Fibroblast of mammary gland (primary cell): Measurements from ENCODE around the gene KCNQ1OT1.
A peak's percentile ranks its signal among the peaks of the same experiment; 100 is the strongest.

ENCODE experiments used
- DNase-seq: peaks from one replicate; pipeline ENCODE4 v3.0.0-alpha.2; 2010; ENCODE audit warnings: low read depth
- H3K4me3 ChIP-seq: 2 replicates; pipeline ENCODE4 v1.5.1; 2011; ENCODE audit warnings: low read depth, mild to moderate bottlenecking, low read length, moderate library complexity; ENCODE audit not compliant: control insufficient read depth
- TF ChIP-seq, protein P1 (sequence below): conservative IDR thresholded peaks from 2 replicates; pipeline ENCODE4 v1.5.1; 2011; ENCODE audit warnings: low read depth, low read length, inconsistent platforms; ENCODE audit not compliant: control insufficient read depth, insufficient read depth

Gene KCNQ1OT1

DNA sequence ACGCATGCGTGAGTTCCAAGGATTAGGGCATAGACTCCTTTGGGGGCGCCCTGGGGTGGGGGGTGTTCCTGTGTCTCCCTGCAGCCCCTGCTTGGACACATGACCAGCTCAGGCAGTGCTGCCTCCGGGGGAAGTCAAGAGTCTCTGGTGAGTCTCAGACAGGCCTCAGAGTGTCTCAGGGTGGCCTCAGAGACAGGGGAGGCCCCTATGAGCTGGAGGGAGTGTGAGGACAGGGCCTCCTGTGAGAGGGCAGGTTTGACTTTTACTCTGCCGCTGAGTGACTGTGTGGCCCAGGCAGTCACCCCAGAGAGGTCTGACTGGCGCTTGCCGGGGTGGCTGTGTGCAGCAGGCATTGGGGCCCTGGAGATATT, 41.2 kb upstream of the KCNQ1OT1 start:
- DNase-seq, result no peak
- TF ChIP-seq, protein P1, sequence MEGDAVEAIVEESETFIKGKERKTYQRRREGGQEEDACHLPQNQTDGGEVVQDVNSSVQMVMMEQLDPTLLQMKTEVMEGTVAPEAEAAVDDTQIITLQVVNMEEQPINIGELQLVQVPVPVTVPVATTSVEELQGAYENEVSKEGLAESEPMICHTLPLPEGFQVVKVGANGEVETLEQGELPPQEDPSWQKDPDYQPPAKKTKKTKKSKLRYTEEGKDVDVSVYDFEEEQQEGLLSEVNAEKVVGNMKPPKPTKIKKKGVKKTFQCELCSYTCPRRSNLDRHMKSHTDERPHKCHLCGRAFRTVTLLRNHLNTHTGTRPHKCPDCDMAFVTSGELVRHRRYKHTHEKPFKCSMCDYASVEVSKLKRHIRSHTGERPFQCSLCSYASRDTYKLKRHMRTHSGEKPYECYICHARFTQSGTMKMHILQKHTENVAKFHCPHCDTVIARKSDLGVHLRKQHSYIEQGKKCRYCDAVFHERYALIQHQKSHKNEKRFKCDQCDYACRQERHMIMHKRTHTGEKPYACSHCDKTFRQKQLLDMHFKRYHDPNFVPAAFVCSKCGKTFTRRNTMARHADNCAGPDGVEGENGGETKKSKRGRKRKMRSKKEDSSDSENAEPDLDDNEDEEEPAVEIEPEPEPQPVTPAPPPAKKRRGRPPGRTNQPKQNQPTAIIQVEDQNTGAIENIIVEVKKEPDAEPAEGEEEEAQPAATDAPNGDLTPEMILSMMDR, result no peak
- no peak overlapping the region for H3K4me3 ChIP-seq

DNA sequence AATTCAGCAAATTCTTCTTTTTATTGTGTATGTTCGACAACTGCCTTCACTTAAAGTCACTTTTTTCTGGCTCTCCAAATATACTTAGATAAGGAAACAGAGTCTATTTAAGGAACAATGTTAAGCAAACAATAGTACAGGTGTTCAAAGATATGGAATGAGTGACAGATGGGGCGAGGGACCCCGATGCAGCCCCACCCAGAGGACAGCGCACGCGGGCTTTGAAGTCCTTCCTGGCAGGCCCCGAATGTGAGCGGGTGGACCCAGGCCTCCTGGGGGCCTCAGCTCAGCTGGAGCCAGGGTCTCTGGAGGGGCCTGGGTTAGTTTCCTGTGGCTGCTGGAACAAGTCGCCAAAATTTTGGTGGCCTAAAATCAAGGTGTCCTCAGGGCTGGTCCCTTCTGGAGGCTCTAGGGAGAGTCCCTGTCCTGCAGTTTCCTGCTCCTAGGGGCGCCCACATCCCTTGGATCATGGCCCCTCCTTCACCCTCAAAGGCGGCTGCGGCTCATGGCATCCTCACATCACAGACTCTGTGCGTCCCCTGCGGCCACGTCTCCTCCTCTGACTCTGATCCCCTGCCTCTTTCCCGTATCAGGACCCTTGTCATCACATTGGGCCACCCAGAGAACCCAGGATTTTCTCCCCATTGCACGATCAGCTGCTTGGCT, 40.6 kb upstream of the KCNQ1OT1 start:
- H3K4me3 ChIP-seq, result no peak overlapping the region
- DNase-seq, result no peak
- TF ChIP-seq, protein P1, result no peak

DNA sequence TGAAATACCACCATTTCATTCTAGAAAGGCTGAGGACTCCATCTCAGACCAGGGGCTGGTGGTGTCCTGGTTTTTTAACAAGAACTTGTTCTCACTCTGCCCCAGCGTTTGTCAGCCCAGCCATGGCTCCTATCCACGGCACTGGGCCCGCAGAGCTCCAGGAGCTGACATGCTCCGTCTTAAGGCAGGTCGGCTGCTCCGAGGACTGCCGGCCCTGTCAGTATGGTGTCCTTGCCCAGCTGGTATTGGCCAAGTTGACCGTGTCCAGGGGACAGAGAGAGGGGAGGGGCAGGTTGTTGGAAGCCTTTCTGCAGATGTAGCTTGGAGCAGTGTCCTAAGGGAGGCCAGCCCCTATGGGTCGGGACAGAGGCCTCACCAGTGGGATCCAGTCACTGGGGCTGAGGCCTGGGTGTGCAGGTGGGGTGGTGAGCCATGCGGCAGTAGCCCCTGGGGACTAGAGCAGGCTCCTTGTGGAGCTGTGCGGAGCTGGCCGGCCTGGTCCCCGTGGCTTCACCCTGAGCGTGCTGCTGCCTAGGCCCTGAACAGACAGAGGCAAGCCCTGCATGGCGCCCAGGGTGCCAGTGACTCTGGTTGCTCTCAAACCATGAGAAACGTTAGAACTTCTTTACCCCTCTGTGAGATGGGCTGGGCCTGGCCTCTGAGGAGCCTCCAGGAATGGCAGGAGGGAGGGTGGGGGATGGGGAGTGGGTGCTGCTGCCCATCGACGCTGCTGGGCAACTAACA, 39.9 kb upstream of the KCNQ1OT1 start:
- TF ChIP-seq, protein P1, result no peak
- no peak for DNase-seq

DNA sequence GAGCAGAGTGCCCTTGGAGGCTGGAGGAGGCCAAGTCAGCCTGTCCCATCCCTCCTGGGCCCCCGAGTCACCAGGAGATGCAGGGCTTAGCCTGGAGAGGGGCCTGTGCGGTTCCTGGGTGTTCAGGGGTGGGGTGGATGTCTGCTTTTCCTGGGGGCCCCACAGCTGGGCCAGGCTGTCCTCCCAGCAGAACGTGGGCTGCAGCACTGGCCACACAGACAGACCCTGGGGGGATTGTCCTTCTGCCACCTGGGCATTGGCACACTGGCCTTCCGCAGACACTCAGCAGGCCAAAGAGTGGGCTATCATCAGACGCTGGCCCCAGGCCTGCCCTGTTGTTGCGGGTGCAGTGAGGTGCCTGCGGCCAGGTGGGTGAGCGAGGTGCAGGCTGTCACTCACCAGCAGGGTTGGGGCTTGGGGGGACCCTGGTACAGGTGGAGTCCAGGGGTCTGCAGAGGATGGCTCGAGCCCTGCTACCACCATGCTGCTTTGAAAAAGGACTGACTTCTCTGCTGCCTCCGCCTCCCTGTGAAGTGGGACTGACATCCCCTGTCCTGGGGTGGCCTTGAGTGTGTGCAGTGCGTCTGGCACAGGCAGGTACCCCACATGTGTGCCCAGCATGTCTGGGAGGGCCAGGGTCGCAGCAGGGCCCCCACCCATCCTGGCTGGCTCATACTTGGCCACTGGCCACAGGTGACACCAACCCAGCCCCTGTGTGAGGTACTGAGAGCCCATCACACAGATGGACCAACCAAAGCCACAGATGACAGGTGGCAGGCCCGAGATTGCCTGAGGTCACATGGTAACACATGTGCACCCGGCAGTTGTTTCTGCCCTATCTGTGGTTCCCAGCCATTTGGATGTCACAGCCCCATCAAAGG, 39.0 kb upstream of the KCNQ1OT1 start:
- DNase-seq, result no peak
- H3K4me3 ChIP-seq, result no peak overlapping the region
- TF ChIP-seq, protein P1, result no peak

More for the DNA sequence above, 39.9 kb upstream of the KCNQ1OT1 start:
- H3K4me3 ChIP-seq, result no peak overlapping the region

DNA sequence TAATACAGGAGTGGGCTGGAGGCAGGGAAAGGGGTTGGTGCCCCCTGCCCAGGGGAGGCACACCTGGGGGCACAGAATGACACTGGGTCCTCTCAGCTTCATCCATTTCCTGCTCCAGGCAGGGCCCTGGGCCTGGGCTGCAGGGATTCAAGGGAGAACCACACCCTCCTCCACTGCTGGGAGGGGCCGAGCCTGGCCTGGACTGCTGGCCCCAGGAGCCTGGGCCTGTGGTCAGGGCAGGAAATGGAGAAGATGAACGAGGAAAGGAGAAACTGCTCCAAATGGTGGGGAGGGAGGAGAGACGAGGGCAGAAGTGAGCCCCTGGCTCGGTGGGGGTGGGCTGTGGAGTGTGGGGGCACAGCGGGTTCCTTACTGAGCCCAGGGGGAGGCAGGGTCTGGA, 38.1 kb upstream of the KCNQ1OT1 start:
- peak; percentile 23 for DNase-seq
- no peak overlapping the region for H3K4me3 ChIP-seq
- TF ChIP-seq, protein P1, result no peak

DNA sequence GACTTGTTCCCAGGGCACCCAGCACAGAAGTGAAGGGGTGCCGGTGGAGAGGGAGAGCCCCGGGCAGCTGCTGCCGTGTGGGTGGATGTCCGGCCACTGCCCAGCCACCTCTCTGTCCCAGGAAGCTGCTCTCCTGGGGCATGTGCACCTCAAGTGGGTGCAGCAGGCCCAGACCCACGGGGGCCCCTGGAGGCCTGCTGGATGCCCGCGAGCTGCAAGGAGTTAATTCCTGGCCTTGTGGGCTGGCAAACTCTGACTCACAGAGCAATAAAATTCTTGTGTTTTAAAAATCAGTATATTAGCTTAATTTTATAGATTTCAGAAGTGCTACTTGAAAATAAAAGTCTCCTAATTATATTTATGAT, 37.4 kb upstream of the KCNQ1OT1 start:
- no peak for DNase-seq
- H3K4me3 ChIP-seq, result no peak overlapping the region
- TF ChIP-seq, protein P1, result no peak
